HepG2 (cell line): Measurements from ENCODE around the gene CACNA1G. TPM values are rescaled to one million over a fixed set of nuclear protein-coding genes. Genes with fewer than 3 reads are reported as not detected.

Experiments used
- ARHGAP35 ChIP-seq: sonication (generic); formaldehyde crosslinking; IDR thresholded peaks from 2 replicates; pipeline ENCODE4 v1.9.0; 2022; ENCODE audit warnings: mild to moderate bottlenecking, inconsistent platforms, moderate library complexity, missing genetic modification reagents, borderline replicate concordance
- GMEB2 ChIP-seq: IDR thresholded peaks from 2 replicates; pipeline ENCODE4 v1.6.1; 2016; ENCODE audit warnings: missing biosample characterization, missing genetic modification reagents, low read depth
- ISX ChIP-seq: sonication (generic); formaldehyde crosslinking; conservative IDR thresholded peaks from 2 replicates; pipeline ENCODE4 v1.5.0; 2020; ENCODE audit warnings: missing genetic modification reagents
- MBNL3 ChIP-seq: fragments of 250-450 bp; sonication (Bioruptor Pico); conservative IDR thresholded peaks from 2 replicates; pipeline ENCODE4 v1.8.0; 2022; ENCODE audit warnings: mild to moderate bottlenecking, inconsistent platforms
- MLLT10 ChIP-seq: sonication (generic); formaldehyde crosslinking; IDR thresholded peaks from 2 replicates; pipeline ENCODE4 v1.4.0; 2020; ENCODE audit warnings: missing genetic modification reagents
- NCOA2 ChIP-seq: sonication (generic); formaldehyde crosslinking; IDR thresholded peaks from 2 replicates; pipeline ENCODE4 v1.8.0; 2022; ENCODE audit warnings: inconsistent platforms
- POLR2G ChIP-seq: fragments of 200-400 bp; formaldehyde crosslinking; IDR thresholded peaks from 2 replicates; pipeline ENCODE4 v1.6.1; 2018; ENCODE audit warnings: mild to moderate bottlenecking, low read depth, low read length, moderate library complexity
- SOX13 ChIP-seq, 3 experiments: fragments of 450-650 bp in 1 of 3; sonication (generic) in 1 of 3; formaldehyde crosslinking in 1 of 3; IDR thresholded peaks in 2 of 3; conservative IDR thresholded peaks in 1 of 3; 2 replicates each; pipeline versions ENCODE4 v1.5.0 to v1.6.1; 2016 to 2020; ENCODE audit warnings: antibody characterized with exemption in 1 of 3, mild to moderate bottlenecking in 1 of 3, missing compliant biosample characterization in 1 of 3, missing genetic modification reagents in 1 of 3, moderate library complexity in 1 of 3
- ZBTB46 ChIP-seq: sonication (generic); formaldehyde crosslinking; IDR thresholded peaks from 2 replicates; pipeline ENCODE4 v1.4.0; 2020; ENCODE audit warnings: mild to moderate bottlenecking, missing genetic modification reagents, borderline replicate concordance
- ZBTB7A ChIP-seq: sonication (generic); formaldehyde crosslinking; IDR thresholded peaks from 2 replicates; pipeline ENCODE4 v1.8.0; 2022; ENCODE audit warnings: mild to moderate bottlenecking, missing genetic modification reagents
- ZFP36 ChIP-seq: fragments of 150-350 bp; IDR thresholded peaks from 2 replicates; pipeline ENCODE4 v1.6.1; 2018; ENCODE audit warnings: borderline replicate concordance, low read length, low read depth; ENCODE audit not compliant: partially characterized antibody
- ZNF263 ChIP-seq: sonication (generic); formaldehyde crosslinking; IDR thresholded peaks from 2 replicates; pipeline ENCODE4 v1.4.0; 2020; ENCODE audit warnings: missing genetic modification reagents
- ZNF276 ChIP-seq: sonication (generic); formaldehyde crosslinking; IDR thresholded peaks from 2 replicates; pipeline ENCODE4 v1.4.0; 2020; ENCODE audit warnings: mild to moderate bottlenecking, low read depth, missing genetic modification reagents
- ZNF331 ChIP-seq: sonication (generic); formaldehyde crosslinking; IDR thresholded peaks from 2 replicates; pipeline ENCODE4 v1.4.0; 2020; ENCODE audit warnings: missing genetic modification reagents
- ZNF484 ChIP-seq: sonication (generic); formaldehyde crosslinking; IDR thresholded peaks from 2 replicates; pipeline ENCODE4 v1.5.1; 2020; ENCODE audit warnings: mild to moderate bottlenecking, low read depth, missing genetic modification reagents, borderline replicate concordance
- ZNF709 ChIP-seq: sonication (generic); formaldehyde crosslinking; IDR thresholded peaks from 2 replicates; pipeline ENCODE4 v1.5.0; 2020; ENCODE audit warnings: mild to moderate bottlenecking, missing genetic modification reagents
- ZNF782 ChIP-seq: sonication (generic); formaldehyde crosslinking; IDR thresholded peaks from 2 replicates; pipeline ENCODE4 v1.4.0; 2020; ENCODE audit warnings: missing genetic modification reagents, mild to moderate bottlenecking, borderline replicate concordance
- polyA plus RNA-seq, 8 experiments: library from polyadenylated mRNA; depleted of rRNA in 3 of 8; stranded (reverse) in 7 of 8; unstranded in 1 of 8; fragments of >200 nt; fragmentation: Illumina TruSeq in 4 of 8; extraction: Trizol in 4 of 8; gene quantifications; 2 replicates each; pipeline versions ENCODE4 v1.2.1 to v1.2.3, GENCODE V29; 2011 to 2016; ENCODE audit warnings: low read depth in 4 of 8, missing spikeins in 1 of 8, mixed read lengths in 1 of 8; ENCODE audit not compliant: insufficient read depth in 1 of 8
- total RNA-seq, 5 experiments: library from RNA; depleted of rRNA; stranded (reverse); fragments of >200 nt; fragmentation: Illumina TruSeq; extraction: Trizol; gene quantifications; 2 replicates each; pipeline ENCODE4 v1.2.3, GENCODE V29; 2016; ENCODE audit warnings: low read depth in 1 of 5
- TF ChIP-seq, protein P1 (sequence below): IDR thresholded peaks from 2 replicates; pipeline ENCODE4 v1.6.1; 2016; ENCODE audit warnings: low read depth, control low read depth
- TF ChIP-seq, protein P2 (sequence below): sonication (generic); formaldehyde crosslinking; IDR thresholded peaks from 2 replicates; pipeline ENCODE4 v1.4.0; 2020; ENCODE audit warnings: missing genetic modification reagents

Gene CACNA1G
- total and polyA plus RNA-seq, 2 of the 13 experiments (the other 11 are each of a cell fraction or from before 2014, with no cell fraction given) = 0.02 TPM; not detected in 1

- TF ChIP-seq GMEB2 (no peak), ISX (no peak), MLLT10 (no peak), ZBTB46 (0 out of 2 replicates have a peak, but pooled peaks have one; percentile 37), NCOA2 (CRISPR knock-in tag) (0 out of 2 replicates have a peak, but pooled peaks have one; percentile 21), ZNF484 (CRISPR knock-in tag) (no peak), MBNL3 (CRISPR knock-in tag) (no peak), ZBTB7A (CRISPR knock-in tag) (no peak), ARHGAP35 (CRISPR knock-in tag) (no peak), ZNF782 (peak; percentile 64; the same call in 1 of the 2 replicates), ZNF331 (peak; percentile 29; the same call in 1 of the 2 replicates), ZFP36 (no peak), SOX13 (IDR thresholded peaks at IDR 0.05) (no peak), SOX13 (CRISPR knock-in tag; conservative IDR thresholded peaks at IDR 0.05 in 1 of 2, IDR thresholded peaks at IDR 0.05 in 1 of 2) (no peak), ZNF276 (CRISPR knock-in tag) (0 out of 2 replicates have a peak, but pooled peaks have one; percentile 41), POLR2G (no peak), ZNF263 (CRISPR knock-in tag) (no peak), ZNF709 (CRISPR knock-in tag) (no peak)
- TF ChIP-seq, protein P1, sequence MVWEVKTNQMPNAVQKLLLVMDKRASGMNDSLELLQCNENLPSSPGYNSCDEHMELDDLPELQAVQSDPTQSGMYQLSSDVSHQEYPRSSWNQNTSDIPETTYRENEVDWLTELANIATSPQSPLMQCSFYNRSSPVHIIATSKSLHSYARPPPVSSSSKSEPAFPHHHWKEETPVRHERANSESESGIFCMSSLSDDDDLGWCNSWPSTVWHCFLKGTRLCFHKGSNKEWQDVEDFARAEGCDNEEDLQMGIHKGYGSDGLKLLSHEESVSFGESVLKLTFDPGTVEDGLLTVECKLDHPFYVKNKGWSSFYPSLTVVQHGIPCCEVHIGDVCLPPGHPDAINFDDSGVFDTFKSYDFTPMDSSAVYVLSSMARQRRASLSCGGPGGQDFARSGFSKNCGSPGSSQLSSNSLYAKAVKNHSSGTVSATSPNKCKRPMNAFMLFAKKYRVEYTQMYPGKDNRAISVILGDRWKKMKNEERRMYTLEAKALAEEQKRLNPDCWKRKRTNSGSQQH (CRISPR knock-in tag) = no peak
- TF ChIP-seq, protein P2, sequence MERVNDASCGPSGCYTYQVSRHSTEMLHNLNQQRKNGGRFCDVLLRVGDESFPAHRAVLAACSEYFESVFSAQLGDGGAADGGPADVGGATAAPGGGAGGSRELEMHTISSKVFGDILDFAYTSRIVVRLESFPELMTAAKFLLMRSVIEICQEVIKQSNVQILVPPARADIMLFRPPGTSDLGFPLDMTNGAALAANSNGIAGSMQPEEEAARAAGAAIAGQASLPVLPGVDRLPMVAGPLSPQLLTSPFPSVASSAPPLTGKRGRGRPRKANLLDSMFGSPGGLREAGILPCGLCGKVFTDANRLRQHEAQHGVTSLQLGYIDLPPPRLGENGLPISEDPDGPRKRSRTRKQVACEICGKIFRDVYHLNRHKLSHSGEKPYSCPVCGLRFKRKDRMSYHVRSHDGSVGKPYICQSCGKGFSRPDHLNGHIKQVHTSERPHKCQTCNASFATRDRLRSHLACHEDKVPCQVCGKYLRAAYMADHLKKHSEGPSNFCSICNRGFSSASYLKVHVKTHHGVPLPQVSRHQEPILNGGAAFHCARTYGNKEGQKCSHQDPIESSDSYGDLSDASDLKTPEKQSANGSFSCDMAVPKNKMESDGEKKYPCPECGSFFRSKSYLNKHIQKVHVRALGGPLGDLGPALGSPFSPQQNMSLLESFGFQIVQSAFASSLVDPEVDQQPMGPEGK (CRISPR knock-in tag) = peak; percentile 53; the same call in 1 of the 2 replicates
Measured at GRCh38 chr17:50534222-50534978, 26.1 kb upstream of the CACNA1G start (continued).
